Spleen (tissue), 7 donors: ENCODE data around the gene MECR.

Experiments
- CTCF ChIP-seq, 11 experiments: fragments of 200-600 bp in 7 of 11; fragments of 450-650 bp in 4 of 11; sonication (generic) in 4 of 11; IDR thresholded peaks in 8 of 11; conservative IDR thresholded peaks in 3 of 11; 1 replicate in 7 of 11; 2 replicates in 4 of 11; pipeline versions ENCODE4 v1.4.0 to v1.8.0; 2016 to 2021; ENCODE audit warnings: antibody characterized with exemption in 11 of 11, inconsistent platforms in 4 of 11, mild to moderate bottlenecking in 1 of 11
- POLR2A ChIP-seq, 3 donors: fragments of 450-650 bp; IDR thresholded peaks; one replicate each; pipeline ENCODE4 v1.5.1; 2017; ENCODE audit warnings: antibody characterized with exemption in 3 of 3, mild to moderate bottlenecking in 1 of 3
- POLR2AphosphoS5 ChIP-seq, 3 donors: sonication (generic); formaldehyde crosslinking; IDR thresholded peaks; one replicate each; pipeline ENCODE4 v1.5.1; 2017; ENCODE audit warnings: antibody characterized with exemption in 3 of 3
- donor health status: DM: no; HTN: no; CAD: no; lungs with moderate emphysema.
- donor health status: DM: no; HTN: no; CAD: no.
- donor health status: DM: no; HTN: no; CAD: no.

- TF ChIP-seq POLR2A (IDR thresholded peaks at IDR 0.05) (no peak), CTCF (IDR thresholded peaks at IDR 0.05 in 8 of 11, conservative IDR thresholded peaks at IDR 0.05 in 3 of 11) (no peak), POLR2AphosphoS5 (IDR thresholded peaks at IDR 0.05) (peak in 1 of 3 donors; percentile 23)
Measured at GRCh38 chr1:29166291-29166878, 64.3 kb downstream of the MECR start.
